Esophagus mucosa (tissue), 1 donor: ENCODE results near the gene PLA2G2F. TPM values are rescaled to one million over a fixed set of nuclear protein-coding genes. Genes with fewer than 3 reads are reported as not detected.
A peak's percentile ranks its signal among the peaks of the same experiment; 100 is the strongest.

Experiments
- ATAC-seq: fragments of 200-7000 bp; cut with Tn5 transposase; one replicate; pipeline ENCODE4 v1.9.1; 2020
- total RNA-seq: library from RNA; stranded (reverse); gene quantifications from one replicate; pipeline ENCODE4 v1.2.4, GENCODE V29; 2023
- donor health status: DM: yes; HTN: yes; CAD: no.

PLA2G2F gene
- total RNA-seq, 1 donor from 2014 or later: 0.04 TPM

DNA sequence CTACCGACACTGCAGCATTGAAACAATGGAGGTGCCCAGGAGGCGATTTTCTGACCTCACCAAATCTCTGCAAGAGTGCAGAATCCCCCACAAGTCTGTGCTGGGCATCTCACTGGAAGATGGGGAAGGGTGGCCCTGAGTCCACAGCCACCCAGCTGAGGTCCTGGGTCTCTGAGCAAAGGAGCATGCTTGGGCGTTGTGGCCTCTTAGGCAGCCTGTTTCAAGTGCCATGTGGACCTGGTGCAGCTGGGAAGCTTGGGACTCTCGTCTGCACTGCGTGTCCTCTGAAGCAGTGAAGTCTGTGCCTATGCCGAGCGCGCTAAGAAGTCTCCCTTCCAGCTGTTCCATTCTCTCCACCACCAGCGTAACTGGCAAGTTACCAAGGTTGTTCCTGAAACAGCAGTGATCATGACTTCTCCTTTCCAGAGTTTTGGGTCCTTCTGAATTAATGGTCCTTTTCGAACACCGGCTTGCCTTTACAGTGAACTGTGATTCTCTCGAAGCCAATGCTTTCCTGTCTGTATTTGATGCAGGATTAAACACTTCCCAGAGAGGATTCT lies 52.2 kb downstream of the PLA2G2F start:
- no peak for ATAC-seq

DNA sequence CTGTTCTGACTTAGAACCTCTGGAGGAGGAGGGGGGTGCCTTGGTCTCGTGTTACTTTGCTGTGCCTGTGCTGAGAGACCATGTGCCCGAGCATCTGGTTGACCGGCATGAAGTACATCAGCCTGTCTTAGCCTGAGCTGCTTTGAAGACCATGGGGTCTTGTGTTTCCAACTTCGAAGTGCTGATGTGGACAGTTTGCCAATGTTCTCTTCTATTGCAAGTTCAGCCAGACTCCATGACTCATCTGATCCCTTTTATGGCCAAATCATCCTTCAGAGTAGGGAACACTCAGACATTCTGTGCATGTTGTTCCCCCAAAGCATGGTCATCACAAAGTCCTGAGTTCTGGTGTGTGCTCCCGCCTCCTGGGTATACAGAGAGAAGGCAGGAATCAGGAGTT lies 53.2 kb downstream of the PLA2G2F start:
- ATAC-seq: no peak

DNA sequence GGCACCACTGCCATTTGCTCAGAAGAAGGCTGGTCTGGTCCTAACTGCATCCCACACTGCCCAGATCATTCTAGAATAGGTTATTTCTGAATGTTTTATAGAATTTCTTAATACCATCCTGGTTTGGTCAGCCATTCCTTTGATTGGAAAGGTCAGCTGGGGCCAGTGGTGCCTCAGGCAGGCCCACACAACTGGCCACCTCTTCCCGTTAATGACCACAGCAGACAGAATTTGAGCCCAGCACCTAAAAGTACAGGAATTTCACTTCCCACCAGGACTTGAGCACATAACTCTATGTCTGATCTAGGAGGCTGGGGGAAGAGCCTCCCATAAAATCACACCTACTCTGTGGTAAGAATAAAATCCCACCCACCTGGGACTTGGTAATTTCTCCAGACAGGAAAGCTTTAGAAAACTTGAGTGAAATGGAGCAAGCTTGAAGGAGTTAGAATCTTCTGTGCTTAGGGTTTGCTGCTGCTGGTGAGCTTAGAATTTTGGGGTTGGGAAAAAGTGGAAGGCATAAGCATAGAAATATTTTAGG lies 53.8 kb downstream of the PLA2G2F start:
- no peak for ATAC-seq

GRCh38 chr1:20194224-20194623 lies 55.1 kb downstream of the PLA2G2F start:
- peak; percentile 58 for ATAC-seq

GRCh38 chr1:20194757-20195461 lies 55.8 kb downstream of the PLA2G2F start:
- ATAC-seq: peak; percentile 66

GRCh38 chr1:20195462-20195780 lies 56.3 kb downstream of the PLA2G2F start:
- ATAC-seq: no peak

DNA sequence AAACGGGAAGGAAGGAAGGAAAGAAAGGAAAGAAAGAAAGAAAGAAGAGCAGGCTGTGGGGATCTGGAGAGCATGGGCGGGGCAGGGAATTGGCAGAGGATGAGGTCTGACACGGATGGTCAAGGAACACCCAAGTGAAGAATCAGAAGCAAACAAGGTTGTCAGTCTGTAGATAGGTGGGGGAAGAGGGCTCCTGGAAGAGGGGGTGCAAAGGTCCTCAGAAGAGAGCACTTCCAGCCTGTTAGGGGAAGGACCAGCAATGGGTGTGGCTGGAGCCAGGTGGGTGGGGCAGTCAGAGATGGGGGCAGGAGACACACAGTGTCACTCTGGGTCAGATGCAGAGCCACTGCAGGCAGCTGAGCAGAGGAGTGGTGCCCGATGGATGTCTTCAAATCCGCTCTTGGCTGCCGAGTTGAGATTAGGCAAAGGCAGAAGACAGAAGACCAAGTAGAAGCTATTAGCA lies 58.2 kb downstream of the PLA2G2F start:
- ATAC-seq: no peak

DNA sequence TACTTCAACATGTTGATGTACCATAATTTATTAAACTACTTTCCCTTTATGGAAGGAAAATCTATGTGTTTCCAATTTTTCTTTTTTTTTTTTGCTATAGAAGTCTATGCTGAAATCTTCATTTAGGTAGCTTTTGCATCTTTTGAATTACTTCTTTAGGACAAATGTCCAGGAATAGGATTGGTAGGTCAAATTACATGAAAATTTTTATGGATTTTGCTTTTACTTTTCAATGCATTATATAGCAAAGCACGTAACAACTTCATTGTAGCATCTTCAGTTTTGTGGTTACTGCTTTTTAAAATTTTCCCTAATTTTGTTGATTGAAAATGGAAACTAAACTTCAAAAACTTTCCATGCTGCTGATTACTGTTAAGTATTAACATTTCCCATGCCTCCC lies 59.2 kb downstream of the PLA2G2F start:
- no peak for ATAC-seq

GRCh38 chr1:20198918-20199317 lies 59.8 kb downstream of the PLA2G2F start:
- no peak for ATAC-seq

DNA sequence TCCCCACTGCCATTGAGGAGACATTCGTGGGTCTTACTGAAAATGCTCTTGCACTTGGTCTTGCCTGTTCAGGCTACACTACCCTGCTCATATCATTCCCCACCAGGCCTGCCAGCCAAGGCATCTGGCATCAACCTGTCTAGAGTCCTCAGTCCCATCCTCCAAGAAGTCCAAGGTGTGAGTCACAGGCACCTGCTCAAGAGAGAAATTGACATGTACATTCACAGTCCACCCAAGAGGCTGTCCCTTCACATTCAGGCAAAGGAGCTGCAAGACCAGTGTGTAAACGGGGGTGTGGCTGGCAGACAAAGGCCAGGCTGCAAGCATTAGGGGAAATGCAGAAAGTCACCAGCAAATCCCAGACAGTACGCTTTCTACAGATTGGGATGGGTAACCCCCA lies 60.3 kb downstream of the PLA2G2F start:
- ATAC-seq: peak; percentile 43

- no peak for ATAC-seq
Measured at GRCh38 chr1:20199840-20200239, 60.7 kb downstream of the PLA2G2F start.

Other genes with a start within 250 kb of the PLA2G2F start
- gene PLA2G2E, start 215.7 kb upstream of the PLA2G2F start, total RNA-seq: not detected
- 10.9 TPM for gene PLA2G2A, start 159.7 kb upstream of the PLA2G2F start, total RNA-seq
- gene PLA2G5, start 69.1 kb upstream of the PLA2G2F start, total RNA-seq: 0.52 TPM
- 0.20 TPM for gene PLA2G2D, start 19.8 kb upstream of the PLA2G2F start, total RNA-seq
- 0.04 TPM for gene UBXN10, start 46.8 kb downstream of the PLA2G2F start, total RNA-seq
- 0.48 TPM for gene PLA2G2C, start 47.2 kb downstream of the PLA2G2F start, total RNA-seq
- not detected for gene VWA5B1, start 151.6 kb downstream of the PLA2G2F start, total RNA-seq